Measurements from ENCODE around the gene RFX4. TPM values are rescaled to one million over a fixed set of nuclear protein-coding genes. Genes with fewer than 3 reads are reported as not detected.
"Not testable (repeated sequence)": the region's sequence is repeated elsewhere in the genome, so short reads cannot be mapped to it uniquely, and the experiment has no call there.

The RFX4 gene
- total RNA-seq, 1 donor from 2014 or later, result not detected

DNA sequence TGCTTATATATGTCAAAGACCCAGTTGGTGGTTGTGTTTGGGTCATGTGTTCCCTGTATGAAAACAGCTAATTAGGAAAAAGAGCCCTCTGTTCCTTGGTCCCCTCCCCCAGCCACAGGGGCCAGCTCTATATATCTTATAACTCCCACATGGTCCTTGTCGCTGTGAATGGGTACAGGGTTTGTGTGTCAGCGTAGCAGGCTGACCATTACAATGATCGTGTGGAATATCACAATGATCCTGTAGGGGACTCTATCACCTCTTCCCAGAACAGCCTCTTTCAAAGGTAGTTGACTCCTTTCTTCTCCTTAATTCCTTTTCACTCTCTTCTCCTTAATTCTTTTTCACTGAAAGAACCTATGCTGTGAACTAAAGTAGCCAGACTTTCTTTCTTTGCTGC is 140.0 kb downstream of the RFX4 start:
- DNase-seq (ENCODE audit: low read depth), result no peak
- H3K4me3 ChIP-seq (ENCODE audit: low read depth, low read length), result no peak overlapping the region
- TF ChIP-seq, protein P1, sequence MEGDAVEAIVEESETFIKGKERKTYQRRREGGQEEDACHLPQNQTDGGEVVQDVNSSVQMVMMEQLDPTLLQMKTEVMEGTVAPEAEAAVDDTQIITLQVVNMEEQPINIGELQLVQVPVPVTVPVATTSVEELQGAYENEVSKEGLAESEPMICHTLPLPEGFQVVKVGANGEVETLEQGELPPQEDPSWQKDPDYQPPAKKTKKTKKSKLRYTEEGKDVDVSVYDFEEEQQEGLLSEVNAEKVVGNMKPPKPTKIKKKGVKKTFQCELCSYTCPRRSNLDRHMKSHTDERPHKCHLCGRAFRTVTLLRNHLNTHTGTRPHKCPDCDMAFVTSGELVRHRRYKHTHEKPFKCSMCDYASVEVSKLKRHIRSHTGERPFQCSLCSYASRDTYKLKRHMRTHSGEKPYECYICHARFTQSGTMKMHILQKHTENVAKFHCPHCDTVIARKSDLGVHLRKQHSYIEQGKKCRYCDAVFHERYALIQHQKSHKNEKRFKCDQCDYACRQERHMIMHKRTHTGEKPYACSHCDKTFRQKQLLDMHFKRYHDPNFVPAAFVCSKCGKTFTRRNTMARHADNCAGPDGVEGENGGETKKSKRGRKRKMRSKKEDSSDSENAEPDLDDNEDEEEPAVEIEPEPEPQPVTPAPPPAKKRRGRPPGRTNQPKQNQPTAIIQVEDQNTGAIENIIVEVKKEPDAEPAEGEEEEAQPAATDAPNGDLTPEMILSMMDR (conservative IDR thresholded peaks at IDR 0.05; ENCODE audit: low read depth, low read length), result peak; percentile 32

DNA sequence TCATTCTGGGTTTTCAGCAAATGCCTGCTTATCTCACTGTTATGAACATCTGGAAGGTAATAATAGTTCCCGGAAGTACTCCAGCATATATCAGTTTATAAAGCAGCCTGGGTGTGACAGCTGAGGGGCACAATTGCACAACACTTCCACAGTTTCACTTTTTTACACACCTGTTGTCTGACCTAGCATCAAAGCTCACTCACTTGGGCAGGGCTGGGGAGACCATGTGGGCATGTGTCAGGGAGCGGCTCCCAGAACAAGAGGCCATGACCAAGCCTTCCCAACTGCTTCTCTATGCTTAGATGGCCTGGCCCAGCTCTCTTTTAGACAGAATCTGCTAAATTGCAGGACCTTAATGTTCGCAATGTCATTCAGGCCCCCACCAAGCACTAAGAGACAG is 140.6 kb downstream of the RFX4 start:
- TF ChIP-seq, protein P1 (conservative IDR thresholded peaks at IDR 0.05; ENCODE audit: low read depth, low read length), result no peak
- H3K4me3 ChIP-seq (ENCODE audit: low read depth, low read length), result no peak overlapping the region

DNA sequence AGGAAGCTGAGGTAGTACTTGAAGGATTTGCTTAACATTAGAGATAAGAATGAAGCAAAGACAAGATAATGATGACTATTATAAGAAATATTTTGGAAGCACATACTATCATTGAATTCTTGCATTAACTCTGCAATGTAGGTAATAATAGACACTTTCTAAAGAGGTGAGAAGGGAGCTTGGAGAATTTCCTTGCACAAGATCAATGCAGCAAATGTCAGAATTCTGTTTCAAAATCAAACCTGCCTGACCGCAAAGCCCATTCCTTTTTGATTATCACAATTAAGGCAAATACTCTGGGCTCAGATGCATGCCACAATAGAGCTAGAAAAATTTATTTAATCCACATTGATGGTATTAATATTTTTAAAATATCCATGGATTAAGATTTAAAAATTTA is 141.3 kb downstream of the RFX4 start:
- H3K4me3 ChIP-seq (ENCODE audit: low read depth, low read length), result no peak overlapping the region
- TF ChIP-seq, protein P1 (conservative IDR thresholded peaks at IDR 0.05; ENCODE audit: low read depth, low read length), result no peak
- no peak for DNase-seq (ENCODE audit: low read depth)

More for the DNA sequence above, 140.6 kb downstream of the RFX4 start:
- no peak for DNase-seq (ENCODE audit: low read depth)

DNA sequence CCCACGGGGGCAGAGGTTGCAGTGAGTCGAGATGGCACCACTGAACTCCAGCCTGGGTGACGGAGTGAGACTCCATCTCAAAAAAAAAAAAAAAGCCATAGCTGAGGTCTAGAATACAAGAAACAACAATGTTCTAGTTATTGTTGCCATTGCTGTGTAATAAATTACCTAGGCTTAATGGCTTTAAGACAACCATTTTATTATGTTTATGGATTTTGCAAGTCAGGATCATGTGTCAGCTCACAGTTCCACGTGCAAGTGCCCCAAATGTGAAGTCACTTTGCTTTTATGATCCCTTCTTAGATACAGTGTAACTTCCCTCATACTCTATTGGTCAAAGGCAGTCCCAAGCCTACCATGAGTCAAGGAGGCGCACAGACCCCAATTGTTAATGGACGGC is 142.1 kb downstream of the RFX4 start:
- TF ChIP-seq, protein P1 (conservative IDR thresholded peaks at IDR 0.05; ENCODE audit: low read depth, low read length), result no peak
- DNase-seq (ENCODE audit: low read depth), result no peak
- no peak overlapping the region for H3K4me3 ChIP-seq (ENCODE audit: low read depth, low read length)

DNA sequence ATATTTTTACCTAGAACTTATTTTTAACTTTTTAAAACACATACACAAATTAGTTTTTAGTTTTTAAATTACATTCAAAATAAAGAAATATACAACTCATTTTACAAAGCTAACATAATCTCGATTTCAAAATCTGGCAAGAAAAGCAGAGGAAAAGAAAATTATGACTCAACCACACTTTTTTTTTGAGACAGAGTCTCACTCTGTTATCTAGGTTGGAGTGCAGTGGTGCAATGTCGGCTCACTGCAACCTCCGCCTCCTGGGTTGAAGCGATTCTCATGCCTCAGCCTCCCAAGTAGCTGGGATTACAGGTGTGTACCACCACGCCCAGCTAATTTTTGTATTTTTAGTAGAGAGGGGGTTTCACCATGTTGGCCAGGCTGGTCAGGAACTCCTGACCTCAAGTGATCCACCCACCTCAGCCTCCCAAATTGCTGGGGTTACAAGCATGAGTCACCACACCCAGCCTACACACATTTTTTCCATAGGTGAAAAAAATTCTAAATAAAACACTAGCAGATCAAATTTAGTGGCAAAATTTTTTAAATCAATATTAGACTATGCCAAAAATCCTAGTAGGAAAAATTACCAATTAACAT is 143.9 kb downstream of the RFX4 start:
- not testable (repeated sequence) for H3K4me3 ChIP-seq (ENCODE audit: low read depth, low read length); DNase-seq (ENCODE audit: low read depth)

DNA sequence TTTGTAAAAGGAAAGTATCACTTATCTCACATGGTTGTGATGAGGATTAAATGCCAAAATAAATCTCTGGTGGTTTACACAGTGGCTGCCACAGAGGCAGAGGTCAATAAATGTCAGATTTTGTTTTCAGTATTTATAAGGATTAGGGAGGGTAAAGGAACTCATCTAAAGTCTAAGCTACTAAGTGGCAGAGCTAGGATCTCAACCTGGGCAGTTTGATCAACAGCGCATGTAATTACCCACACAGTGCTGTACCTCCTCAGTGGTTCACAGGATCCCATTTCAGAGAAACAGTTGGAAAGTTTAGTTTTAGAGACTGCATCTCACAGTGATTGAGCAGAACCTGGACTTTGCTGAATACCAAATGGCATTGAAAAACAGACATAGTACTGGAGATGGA is 146.8 kb downstream of the RFX4 start:
- TF ChIP-seq, protein P1 (conservative IDR thresholded peaks at IDR 0.05; ENCODE audit: low read depth, low read length), result no peak
- no peak overlapping the region for H3K4me3 ChIP-seq (ENCODE audit: low read depth, low read length)
- DNase-seq (ENCODE audit: low read depth), result no peak

DNA sequence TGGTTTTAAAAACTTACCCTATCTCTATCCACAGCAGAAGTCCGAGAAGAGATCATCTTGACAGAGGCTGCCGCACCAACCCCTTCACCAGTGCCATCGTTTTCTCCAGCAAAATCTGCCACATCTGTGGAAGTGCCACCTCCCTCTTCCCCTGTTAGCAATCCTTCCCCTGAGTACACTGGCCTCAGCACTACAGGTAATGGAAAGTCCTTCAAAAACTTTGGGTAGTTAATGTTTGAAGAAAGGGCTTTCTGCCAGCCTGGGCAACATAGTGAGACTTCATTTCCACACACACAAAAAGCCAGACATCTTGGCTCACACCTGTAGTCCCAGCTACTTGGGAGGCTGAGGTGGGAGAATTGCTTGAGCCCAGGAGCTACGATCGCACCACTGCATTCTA is 150.1 kb downstream of the RFX4 start:
- TF ChIP-seq, protein P1 (conservative IDR thresholded peaks at IDR 0.05; ENCODE audit: low read depth, low read length), result no peak
- no peak for DNase-seq (ENCODE audit: low read depth)
- no peak overlapping the region for H3K4me3 ChIP-seq (ENCODE audit: low read depth, low read length)

Measured in epithelial cell of proximal tubule (primary cell).